GM10248 (cell line): ENCODE measurements around the gene MSH5.

Experiments
- CTCF ChIA-PET: fragments of 300-600 bp; sonication (Branson Sonifier 250); formaldehyde crosslinking; extraction: SDS; loops from one replicate; lab custom pipeline; 2021; ENCODE audit warnings: antibody characterized with exemption; lab: Yijun Ruan, JAX
- POLR2A ChIA-PET: fragments of 350-650 bp; sonication (Branson Sonifier 250); formaldehyde crosslinking; extraction: SDS; loops from one replicate; lab custom pipeline; 2020; ENCODE audit warnings: antibody characterized with exemption; lab: Yijun Ruan, JAX
- DNase-seq: peaks from one replicate; pipeline ENCODE4 v3.0.0; 2012; ENCODE audit errors: extremely low spot score
- CTCF ChIP-seq: IDR thresholded peaks from 2 replicates; pipeline ENCODE4 v1.5.1; 2012; ENCODE audit warnings: mild to moderate bottlenecking, low read depth; ENCODE audit errors: extremely low read depth, missing control alignments, control extremely low read depth

MSH5 gene

GRCh38 chr6:31727717-31728671, 11.8 kb upstream of the MSH5 start:
- ChIA-PET CTCF (interaction anchor here (1.2 to 7.2 kb wide), 11 partner anchors 11 to 102 kb away, joined by 3 to 64 read pairs (median 7); partner anchors contain the start of genes CLIC1, LY6G6D and MSH5), POLR2A (interaction anchor here (1.0 to 1.7 kb wide), 6 partner anchors 8 to 135 kb away, joined by 3 to 6 read pairs (median 4); partner anchors contain the start of genes CLIC1, HSPA1A, HSPA1B and HSPA1L)
- DNase-seq: no peak
- no peak for TF ChIP-seq CTCF

GRCh38 chr6:31728767-31729514, 10.9 kb upstream of the MSH5 start, which contains the start of gene DDAH2:
TSS of gene DDAH2 (minus strand) at chr6:31729299. CDS start at chr6:31729161, 138 bp downstream.
- DNase-seq: no peak
- ChIA-PET POLR2A (interaction anchor here (0.5 to 1.1 kb wide), 3 partner anchors 86 to 1096 kb away, joined by 4 to 6 read pairs (median 5); partner anchors contain the start of genes HSPA1A, HSPA1B and HSPA1L), CTCF (interaction anchor here (0.7 to 7.2 kb wide), 21 partner anchors 8 to 140 kb away, joined by 3 to 64 read pairs (median 6); partner anchors contain the start of genes ABHD16A, CLIC1, LSM2 and LY6G5C)
- no peak for TF ChIP-seq CTCF

- peak; percentile 87 for TF ChIP-seq CTCF
- DNase-seq: peak; percentile 79
- POLR2A ChIA-PET: interaction anchor here (0.5 to 1.1 kb wide), 3 partner anchors 86 to 1097 kb away, joined by 4 to 6 read pairs (median 5); partner anchors contain the start of genes HSPA1A, HSPA1B and HSPA1L
- CTCF ChIA-PET: interaction anchor here (0.7 to 7.2 kb wide), 23 partner anchors 9 to 139 kb away, joined by 3 to 64 read pairs (median 6); partner anchors contain the start of genes ABHD16A, CLIC1, LSM2 and LY6G5C
Measured at GRCh38 chr6:31729515-31729978, 10.3 kb upstream of the MSH5 start.

- DNase-seq: peak; percentile 83
- ChIA-PET CTCF (interaction anchor here (0.7 to 7.2 kb wide), 26 partner anchors 9 to 138 kb away, joined by 3 to 64 read pairs (median 6); partner anchors contain the start of genes ABHD16A, C6orf47, CLIC1 and LSM2), POLR2A (interaction anchor here (0.5 to 1.1 kb wide), 3 partner anchors 9 to 97 kb away, joined by 4 to 6 read pairs (median 6); partner anchors contain the start of genes HSPA1A, HSPA1B and HSPA1L)
- no peak for TF ChIP-seq CTCF
Measured at GRCh38 chr6:31729979-31730630, 9.7 kb upstream of the MSH5 start.

- ChIA-PET CTCF (interaction anchor here (0.8 to 7.2 kb wide), 19 partner anchors 8 to 138 kb away, joined by 3 to 64 read pairs (median 4); partner anchors contain the start of genes C6orf47, CLIC1, LSM2 and LY6G6D), POLR2A (interaction anchor here (0.5 kb wide), 1 partner anchor 9 kb away, joined by 6 read pairs; no protein-coding TSS in a partner anchor)
- DNase-seq: no peak
- no peak for TF ChIP-seq CTCF
Measured at GRCh38 chr6:31730631-31731086, 9.1 kb upstream of the MSH5 start.
